Activated gamma-delta T cell treated with Interleukin-2 at 50 U/mL for 16 hours (primary cell): Measurements from ENCODE around the gene RERG.

Experiments used
- DNase-seq: peaks from one replicate; pipeline ENCODE4 v3.0.0-alpha.2; 2020

The RERG gene

DNA sequence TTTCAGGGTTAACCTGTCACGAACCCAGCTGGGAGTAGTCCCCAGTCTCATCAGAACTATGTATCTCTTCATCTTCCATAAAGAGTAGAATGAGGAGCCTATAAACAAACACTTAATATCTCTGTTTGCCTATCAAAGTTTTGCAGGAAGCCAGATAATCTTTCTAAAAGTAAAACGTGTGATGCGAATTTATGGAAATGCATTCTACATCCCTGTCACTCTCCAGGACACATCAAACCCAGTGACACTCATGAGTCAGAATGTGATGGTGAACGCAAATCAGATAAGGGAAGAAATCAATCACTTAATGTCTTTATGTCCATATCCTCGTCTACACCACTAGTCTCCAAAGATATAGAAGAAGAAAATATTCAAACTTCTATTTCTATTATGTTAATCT, 37.4 kb downstream of the RERG start:
- DNase-seq = no peak

DNA sequence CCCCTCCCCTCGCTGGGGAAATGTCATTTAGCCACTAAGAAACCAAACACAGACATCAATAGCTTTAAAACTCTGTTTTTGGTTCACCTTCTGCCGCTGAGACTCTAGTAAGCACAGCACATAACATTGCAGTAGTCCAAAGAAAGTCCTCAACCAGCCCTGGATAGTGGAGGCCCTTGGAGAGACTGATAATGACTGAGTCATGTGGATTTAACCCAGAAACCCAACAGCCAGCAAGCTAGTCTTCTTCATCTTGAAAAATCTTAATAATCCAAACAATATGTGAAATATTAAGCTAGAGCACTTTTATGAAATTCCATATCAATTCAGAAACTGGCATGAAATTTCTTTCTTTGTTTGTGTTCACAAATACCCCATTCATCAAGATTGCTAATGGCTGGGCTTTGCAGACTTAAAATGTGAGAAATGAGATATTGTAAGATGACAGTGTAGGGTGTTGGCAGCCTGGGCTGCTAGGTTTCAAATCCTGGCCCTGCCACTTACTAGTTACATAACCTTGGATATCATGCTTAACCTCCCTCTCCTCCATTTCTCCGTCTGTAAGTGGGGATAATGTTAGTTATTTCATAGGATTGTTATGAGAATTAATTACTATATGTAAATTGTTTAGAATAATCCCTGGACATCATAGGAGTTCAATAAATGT, 40.1 kb downstream of the RERG start:
- DNase-seq = no peak

DNA sequence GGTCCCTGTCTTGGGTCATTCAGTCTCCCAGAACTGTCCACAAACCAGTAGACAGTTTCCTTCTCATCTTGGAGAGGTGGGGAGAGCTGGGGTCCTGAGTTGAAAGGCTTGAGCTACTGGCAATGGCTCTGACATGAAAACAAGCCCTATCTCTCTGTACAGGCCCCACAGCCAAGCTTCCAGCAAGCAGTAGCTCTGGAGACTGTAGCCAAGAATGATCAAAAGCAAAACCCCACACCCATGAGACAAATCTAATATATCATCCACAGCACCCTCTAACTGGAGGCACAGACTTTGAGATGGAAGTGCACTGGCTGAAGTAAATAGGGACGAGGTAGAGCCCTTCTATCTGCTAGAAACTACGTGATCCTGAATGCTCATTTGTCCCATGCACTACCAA, 40.9 kb downstream of the RERG start:
- DNase-seq = no peak

DNA sequence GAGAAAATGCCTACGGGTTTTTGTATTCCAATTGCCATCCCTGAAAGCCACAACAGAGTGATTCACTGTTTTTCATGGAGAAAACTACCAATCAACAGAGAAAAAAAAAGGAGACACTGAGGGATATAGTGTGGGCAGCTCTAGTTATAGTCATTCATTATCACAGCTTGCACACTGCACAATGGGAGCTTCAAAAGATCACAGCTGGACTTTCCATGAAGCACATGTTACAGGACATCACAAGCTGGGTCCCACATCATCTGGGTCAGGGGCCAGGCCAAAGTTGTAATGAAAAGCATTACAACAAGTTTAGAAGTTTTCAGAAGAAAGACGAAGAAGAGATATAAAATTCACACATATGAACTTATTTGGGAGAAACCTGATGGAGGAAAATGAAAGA, 41.5 kb downstream of the RERG start:
- no peak for DNase-seq

DNA sequence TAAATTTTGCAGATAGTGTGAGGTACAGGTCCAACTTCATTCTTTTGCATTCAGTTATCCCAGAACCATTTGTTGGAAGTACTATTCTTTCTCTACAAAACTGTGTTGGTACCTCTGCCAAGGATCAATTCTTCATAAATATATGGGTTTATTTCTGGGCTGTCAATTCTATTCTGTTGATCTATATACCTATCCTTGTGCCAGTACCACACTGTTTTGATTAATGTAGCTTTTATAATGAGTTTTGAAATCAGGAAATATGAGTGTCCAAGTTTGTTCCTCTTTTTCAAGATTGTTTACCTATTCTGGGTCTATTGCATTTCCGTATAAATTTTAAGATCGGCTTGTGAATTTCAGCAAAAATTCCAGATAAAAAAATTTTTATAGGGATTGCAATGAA, 48.1 kb downstream of the RERG start:
- DNase-seq = no peak

DNA sequence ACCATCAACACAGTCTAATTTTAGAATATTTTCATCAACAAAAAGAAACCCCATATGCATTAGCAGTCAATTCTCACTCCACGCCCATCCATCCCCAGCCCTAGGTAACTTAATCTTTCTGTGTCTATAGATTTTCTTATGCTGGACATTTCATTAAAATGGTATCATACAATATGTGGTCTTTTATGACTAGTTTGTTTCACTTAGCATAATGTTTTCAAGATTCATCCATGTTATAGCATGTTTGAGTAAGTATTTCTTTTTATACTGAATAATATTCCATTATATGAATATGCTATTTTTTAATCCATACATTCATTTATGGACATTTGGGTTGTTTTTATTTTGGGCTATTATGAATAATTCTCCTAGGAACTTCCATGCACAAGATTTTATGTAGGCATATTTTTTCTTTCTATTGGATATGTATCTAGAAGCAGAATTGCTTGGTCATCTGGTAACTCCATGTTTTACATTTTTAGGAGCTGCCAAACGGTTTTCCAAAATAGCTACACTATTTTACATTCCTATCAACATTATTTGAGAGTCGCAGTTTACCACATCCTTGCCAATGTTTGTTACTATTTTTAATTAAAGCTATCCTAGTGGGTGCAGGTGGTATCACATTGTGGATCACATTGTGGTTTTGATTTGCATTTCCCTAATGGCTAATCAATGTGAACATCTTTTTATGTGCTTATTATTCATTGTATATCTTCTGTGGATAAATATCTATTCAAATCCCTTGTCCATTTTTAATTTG, 49.0 kb downstream of the RERG start:
- no peak for DNase-seq

DNA sequence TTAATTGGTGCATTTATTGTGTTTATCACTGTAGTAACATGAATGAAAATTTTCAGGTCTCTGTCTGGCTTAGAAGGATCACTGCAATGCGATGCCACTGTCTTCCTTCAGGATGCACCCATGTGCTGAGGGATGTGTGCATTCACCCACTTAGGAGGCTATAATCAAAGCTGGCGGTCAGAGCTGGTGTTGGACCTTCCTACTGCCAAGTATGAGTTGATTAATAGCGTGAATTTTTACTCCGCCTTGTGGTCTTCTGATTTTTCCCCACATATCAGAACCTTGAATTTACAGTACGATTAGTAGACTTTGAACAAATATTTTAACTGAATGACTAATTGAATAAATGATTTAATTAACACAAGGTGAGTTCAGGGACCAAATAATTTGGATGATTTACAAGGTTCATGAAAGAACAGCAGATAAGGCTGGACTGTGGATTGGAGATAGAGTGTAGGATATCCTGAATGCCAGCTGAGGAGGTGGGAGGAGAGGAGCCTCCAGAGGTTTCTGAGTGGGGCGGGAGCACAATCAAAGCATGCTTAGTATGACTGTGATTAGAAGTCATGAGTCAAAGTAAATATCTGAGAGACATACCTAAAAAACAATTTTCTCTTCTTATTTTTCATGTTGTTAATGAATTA, 50.1 kb downstream of the RERG start:
- DNase-seq = no peak

DNA sequence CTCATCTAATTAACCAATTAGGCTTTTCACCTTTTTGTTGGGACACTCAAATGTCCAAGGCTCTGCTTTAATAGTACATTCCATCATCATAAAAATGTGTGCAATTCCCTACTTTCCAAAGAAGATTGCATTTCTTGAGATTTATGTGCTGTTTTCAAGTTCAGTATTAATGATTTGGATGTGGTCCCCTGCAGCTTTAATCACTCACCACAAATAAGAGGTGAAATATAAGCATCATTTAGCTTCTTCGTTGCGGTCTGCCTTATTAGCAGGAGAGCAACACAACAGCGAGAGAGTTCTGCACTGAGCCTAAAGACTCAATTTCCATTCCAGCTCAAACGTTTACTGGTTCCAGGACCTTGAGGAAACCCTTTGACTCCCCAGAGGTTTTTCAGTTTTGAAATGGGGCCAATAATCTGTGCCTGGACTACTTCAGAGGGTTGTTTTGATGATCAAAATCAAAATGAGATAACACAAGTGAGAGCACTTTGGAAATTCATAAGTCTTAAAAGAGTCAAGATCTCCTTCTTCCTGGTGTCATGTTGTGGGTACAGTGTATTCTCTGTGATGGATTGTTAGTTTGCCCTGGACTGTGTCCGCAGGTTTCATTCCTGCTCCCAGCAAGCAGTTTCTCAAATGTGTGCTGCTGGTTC, 53.1 kb downstream of the RERG start:
- DNase-seq = no peak

DNA sequence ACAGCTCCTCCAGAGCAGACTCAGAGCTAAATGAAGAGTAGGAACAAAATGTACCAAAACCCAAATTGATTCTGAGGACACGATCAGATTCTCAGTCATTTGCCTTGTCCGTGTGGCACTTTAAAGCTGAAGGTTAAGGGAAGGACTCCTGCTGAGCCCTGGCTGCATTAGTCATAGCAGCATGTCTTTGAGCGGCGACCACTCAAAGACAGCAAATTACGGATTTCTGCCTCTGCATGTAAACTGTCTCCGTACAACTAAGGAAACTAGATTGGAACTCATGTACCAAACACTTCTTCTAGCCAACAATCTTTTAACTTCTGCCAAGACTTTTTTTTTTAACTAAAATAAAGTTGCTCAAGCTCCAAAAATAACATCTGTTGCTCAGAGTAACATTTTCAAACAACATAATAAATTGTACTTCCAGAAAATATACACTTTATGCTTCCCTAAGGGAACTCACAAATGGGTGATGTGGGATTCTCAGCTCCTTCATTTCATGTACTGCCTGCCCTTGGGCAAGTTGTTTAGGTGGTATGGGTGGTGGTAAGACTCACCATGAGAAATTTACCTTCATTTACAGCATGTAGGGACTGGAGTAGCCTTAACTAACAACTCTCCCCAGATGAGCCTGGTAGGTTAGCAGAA, 56.1 kb downstream of the RERG start:
- DNase-seq = no peak

DNA sequence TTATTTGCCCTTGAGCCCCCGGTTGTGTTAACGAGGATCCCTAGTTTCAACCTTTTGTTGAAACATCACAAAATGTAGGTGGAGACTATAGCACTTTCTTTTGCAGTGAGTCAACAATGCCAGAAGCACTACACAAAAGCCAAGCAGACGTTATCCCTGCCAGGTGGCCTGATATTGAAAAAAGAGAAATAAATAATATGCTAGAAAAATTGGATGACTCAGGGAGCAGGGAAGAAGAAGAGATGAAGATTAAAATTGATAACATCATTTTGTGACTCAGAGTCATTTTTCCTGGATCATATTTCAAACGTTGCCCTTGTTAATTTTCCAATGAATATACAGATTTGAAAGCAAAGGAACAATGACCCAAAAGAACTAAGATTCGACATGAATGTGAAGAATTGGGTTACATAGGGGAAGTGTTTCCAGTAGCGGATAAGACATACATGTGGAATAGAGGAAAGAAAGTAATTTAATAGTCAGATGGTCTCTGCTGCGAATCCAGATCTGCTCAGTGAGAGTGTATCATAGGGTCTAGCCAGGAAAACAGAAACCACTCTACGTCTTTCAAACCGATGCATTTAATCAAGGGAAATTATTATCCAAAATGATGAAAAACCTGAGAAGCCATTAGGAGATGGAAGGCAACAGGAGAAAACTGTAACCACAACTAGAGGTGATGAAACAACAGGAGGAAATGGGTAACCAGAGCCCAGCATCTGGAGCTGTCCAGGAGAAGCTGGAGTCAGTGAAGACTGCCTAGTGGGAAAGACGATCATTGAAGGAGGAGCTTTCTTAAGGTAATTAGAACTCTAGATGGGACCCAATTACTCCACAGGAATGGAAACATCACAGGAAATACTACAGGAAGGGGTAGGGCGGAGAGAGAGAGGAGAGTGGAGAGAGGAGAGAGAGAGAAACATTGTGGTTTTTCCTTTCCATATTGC, 57.9 kb downstream of the RERG start:
- DNase-seq = no peak

DNA sequence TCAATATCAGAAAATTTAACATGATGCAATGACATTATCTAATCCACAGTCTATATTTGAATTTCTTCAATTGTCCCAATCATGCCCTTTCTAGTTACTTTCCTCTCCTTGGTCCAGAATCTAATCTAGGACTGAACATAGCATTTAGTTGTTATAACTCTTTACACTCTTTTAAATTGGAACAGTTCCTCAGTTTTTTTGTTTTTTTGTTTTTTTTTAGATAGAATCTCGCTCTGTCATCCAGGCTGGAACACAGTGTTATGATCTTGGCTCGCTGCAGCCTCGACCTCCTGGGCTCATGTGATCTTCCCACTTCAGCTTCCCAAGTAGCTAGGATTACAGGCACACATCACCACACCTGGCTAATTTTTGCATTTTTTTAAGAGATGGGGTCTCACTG, 63.1 kb downstream of the RERG start:
- DNase-seq = no peak

DNA sequence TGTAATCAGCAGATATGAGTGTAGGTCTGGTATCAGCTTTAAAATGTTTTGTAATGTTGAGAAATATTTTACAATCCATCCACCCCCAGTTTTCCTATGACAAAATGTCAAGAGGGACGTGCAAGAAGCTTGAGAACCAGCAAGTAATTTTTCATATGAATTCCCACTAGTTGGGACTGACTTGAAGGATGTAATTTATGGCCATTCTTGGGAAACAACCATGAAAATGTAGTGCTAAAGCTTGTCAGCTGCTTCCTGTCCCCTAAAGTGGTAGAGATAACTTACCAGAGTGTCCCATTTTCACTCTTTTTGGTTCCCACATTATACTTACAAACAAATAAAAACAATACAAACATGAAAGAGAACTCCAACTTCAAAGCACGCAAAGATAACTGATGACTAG, 63.9 kb downstream of the RERG start:
- no peak for DNase-seq

DNA sequence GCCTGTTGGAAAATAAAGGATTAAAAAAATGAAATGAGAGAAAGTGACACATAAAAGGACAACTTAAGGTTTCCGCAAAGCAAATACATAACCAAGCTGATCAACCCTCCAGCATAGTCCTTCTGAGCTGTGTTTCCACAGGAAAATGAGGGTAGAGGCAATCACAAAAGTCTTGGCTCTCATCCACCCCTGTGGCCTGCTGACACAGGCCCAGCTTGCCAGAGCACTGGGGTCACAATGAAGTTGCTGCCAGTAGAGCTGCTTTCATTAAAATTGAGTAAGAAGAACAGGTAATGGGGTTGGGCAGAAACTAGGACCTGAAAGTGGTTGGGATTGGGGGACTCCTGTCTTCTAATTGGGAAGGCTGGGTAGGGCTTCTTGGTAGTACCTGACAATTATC, 65.9 kb downstream of the RERG start:
- DNase-seq = no peak

DNA sequence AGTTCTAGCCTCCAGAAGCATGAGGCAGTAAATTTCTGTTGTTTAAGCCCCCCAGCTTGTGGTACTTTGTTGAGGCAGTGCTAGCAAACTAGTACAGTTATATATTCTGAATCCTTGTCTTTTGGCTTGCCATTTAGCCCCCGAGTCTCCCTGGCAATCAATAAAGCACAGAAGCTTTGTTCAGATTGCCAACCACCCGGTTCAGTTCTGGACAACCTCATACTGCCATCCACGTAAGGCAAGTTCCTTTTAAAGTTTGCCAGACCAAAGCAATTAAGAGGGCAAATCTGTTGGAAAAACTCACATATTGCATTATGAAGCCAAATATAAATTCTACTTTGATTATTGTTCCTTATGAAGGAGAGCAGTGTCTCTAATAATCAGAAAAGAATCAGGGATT, 67.1 kb downstream of the RERG start:
- no peak for DNase-seq

DNA sequence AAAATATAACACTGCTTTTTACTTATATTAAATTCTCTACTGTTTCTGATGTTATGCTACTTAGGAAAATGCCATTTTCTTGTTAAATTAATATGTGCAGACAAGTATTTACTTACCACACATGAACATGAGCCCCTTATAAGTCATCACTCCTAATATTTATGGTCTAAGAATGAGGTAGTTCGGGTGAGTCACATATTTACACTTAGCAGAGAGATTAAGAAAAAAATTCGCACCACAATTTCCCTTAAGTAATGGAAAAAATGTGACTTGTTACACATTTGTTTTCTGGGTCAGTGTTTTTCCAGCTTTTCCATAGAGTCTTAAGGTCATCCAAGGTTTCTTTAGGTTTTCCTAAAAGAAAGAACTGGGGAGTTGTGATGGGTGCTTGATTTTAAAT, 68.3 kb downstream of the RERG start:
- DNase-seq = no peak

DNA sequence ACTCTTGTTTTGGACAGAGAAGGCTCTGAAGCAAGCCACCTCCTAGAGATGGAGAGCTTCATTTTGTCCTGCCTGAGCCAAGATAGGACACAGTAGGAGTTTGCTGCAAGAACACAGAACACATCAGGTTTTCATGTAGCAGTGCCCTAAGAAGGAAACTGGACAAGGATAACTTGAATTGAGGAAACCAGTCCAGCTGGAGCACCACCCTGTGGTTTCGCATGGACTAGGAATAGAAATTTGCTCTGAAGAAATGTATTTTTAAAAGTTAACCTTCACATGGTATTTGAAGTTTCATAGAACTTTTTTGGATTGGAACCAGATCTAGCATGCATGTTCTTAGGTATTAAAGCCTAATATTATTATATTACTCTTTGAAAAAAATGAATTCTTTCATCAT, 68.8 kb downstream of the RERG start:
- no peak for DNase-seq

DNA sequence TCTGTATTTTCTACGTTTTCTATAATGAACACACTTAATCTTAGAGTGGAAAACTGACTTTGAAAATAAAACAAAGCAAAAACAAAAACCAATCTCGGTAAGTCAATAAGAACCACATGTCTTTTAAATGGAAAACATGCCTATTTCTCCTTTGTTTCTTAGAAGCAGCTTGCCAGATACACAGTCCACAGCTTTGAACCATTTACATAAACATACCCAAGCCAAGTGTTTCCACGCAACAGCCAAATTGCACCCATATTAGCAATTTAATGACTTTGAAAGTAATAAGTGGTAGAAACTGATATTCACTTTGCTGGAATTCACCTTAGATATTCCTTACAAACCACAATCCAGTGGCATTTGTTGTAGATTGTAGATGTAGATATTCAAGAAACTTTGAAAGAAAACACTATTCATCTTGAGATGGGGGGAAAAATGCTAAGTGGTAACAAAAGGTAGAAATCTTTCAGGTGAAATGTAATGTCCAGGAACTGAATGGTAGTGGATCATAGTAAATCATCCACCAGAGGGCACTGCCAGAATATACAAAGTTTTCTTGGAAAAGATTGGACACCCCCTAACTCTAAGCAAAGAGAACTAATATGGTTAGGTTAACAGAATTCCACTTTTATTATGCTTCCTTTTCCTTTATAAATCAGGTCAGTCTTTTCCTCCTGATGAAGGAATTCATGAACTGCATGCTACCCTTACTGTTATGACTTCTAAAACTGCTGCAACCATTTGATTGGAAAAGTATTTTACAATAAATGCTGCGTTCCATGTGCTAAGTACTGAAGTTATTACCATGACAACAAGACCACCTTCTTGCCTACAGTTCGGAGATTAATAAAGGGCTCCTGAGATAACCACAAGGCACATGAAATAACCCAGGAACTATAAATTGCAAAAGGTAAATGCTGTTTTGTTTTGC, 69.8 kb downstream of the RERG start:
- no peak for DNase-seq

DNA sequence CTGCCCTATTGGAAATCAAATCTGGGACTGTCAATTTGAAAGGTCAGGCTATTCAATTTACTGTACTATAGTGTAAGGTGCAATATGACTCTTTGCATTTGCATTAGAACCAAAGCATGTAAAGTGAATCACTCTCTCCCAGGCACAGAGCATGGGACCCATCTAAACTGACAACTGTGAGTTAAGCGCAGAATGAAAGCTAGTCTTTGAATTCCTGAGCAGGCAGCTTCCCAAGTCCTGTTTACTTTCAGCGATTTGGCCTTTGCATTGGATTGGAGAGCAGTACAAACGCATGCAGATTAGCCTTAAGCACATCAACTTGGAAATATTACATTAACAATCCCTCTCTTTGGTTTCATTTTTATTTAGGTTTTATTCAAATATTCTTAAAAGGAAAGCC, 74.6 kb downstream of the RERG start:
- no peak for DNase-seq

DNA sequence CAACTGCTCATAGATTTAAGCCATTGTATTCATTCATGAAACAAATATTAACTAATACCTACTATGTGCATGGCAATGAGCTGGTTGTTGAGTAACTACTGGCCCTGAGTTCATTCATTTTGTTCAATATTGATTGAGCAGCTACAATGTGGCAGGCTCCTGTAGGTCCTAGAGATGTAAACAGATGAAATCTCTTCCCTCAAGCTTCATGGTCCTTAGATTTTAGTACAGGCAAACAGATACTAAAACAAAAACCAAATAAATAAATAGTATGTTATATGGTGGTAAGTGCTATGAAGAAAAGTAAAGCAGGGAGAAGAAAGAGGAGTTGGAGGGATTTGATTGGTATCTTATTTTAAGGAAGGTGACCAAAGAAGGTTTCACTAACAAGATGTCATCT, 77.8 kb downstream of the RERG start:
- DNase-seq = no peak

DNA sequence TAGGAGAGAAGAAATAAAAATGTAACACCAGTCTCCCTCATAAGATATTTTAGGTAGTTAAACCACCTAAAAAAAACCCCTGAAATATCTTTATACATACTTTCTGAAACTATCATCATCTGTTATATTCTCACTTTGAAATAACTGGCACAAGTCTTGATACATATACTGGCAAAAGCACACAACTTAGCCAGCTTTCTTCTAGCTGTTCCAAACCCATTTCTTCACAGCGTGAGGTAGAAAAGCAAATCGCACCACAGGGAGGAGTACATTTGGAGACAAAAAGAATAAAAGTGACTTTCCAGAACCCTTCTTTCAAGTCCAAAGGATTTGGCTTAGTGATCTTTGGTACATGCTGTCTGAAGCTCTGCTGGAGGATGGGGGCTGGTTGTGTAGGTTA, 78.5 kb downstream of the RERG start:
- no peak for DNase-seq

DNA sequence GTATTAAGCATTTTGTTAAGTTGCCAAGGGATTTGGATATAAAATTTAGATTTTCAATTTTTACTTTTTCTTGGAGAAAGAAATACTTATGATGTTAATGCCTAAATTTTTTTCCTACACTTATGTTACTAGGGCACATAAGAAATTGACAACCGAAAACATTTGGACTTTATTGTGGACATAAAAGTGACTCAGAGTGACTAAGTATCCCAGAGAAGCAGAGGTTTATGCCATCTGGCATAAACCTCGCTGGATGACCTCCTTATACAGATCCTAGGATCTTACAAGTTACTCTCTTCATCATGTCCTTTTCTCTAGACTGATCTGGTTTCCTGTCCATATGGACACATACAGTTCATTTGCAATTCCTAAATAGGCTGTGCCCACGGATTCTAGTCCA, 89.8 kb downstream of the RERG start:
- DNase-seq = no peak
